NB4 (cell line): ENCODE data around the gene IRS1.

Experiments used
- POLR2A ChIP-seq: IDR thresholded peaks from 2 replicates; pipeline ENCODE4 v1.6.1; 2011; ENCODE audit warnings: mild to moderate bottlenecking; ENCODE audit not compliant: insufficient read length; ENCODE audit errors: extremely low read depth
- TF ChIP-seq, protein P1 (sequence below): IDR thresholded peaks from one replicate; pipeline ENCODE4 v1.5.1; 2012; ENCODE audit warnings: low read depth, low read length

DNA sequence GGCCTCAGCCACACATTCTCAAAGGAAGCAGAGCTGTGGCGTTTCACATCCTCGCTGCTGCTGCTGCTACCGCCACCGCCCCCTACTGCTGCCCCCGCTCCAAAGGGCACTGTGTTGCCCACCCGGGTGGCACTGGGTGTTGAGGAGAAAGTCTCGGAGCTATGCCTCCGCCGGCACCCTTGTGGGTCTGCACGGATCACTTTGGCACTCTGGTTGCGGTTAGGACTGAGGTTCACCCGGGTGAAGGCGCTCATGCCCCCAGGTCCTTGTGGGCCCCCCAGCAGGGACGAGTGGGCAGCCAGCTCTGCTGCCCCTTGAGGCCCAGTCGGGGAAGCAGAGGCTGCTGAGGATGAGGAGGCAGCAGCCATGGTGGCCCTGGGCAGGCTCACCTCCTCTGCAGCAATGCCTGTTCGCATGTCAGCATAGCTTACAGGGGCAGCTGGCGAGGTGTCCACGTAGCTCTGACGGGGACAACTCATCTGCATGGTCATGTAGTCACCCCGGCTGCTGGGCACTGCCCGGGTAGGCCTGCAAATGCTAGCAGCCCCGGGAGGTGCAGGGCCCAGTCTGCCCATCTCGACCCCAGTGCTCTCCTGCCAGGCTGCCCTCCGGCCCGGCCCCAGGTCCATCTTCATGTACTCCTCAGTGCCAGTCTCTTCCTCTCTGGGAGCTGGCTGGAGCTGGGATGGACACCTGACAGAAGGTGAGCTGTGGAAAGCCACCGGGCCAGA lies 4.2 kb downstream of the IRS1 start:
- TF ChIP-seq POLR2A: no peak
- TF ChIP-seq, protein P1, sequence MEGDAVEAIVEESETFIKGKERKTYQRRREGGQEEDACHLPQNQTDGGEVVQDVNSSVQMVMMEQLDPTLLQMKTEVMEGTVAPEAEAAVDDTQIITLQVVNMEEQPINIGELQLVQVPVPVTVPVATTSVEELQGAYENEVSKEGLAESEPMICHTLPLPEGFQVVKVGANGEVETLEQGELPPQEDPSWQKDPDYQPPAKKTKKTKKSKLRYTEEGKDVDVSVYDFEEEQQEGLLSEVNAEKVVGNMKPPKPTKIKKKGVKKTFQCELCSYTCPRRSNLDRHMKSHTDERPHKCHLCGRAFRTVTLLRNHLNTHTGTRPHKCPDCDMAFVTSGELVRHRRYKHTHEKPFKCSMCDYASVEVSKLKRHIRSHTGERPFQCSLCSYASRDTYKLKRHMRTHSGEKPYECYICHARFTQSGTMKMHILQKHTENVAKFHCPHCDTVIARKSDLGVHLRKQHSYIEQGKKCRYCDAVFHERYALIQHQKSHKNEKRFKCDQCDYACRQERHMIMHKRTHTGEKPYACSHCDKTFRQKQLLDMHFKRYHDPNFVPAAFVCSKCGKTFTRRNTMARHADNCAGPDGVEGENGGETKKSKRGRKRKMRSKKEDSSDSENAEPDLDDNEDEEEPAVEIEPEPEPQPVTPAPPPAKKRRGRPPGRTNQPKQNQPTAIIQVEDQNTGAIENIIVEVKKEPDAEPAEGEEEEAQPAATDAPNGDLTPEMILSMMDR: no peak
